HG03064 (cell line): ENCODE measurements around the gene CACNA1D.

Experiments used
- ATAC-seq: cut with Tn5 transposase; IDR thresholded peaks from one replicate; pipeline ENCODE4 v1.9.1; 2021; ENCODE audit warnings: low read depth; ENCODE audit not compliant: unreplicated experiment

CACNA1D gene

DNA sequence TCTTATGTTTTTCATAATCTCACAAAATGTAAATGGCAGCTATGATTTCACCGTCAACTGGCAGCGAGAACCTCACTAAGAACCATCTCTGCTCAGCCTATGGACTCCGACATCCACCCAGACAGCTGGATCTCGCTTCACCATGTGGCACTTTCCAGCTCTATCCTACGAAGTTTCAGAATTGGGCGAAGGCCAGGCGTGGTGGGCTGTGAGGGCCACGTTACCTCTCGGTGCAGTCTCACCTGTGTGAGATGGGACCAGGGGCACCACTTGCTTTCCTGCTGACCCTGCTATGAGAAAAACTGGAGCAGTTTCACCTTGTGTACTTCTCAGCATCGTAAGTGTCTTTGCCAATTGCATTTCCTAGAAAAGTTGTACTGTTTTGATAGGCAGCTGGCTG lies 319.5 kb downstream of the CACNA1D start:
- ATAC-seq: no peak

DNA sequence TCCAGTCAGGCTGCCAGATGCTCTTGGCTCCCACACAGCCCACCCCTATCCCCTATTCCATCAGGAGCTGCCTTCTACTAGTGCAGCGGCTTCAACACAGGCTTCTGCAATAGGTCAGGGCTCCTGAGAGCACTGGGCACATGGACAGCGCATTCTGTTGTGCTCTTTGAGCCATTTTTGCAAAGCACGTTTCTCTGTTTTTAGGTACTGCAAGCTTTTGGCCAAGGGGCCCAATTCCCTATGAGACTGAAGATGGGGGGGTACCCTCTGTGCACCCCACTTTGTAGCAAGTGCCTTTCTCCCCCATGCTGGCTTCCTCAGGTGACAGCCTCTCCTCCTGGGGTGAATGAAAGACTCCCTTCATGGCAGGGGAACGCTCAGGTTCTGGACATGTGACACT lies 320.7 kb downstream of the CACNA1D start:
- no peak for ATAC-seq

- ATAC-seq: no peak
These were observed 321.2 kb downstream of the CACNA1D start for GRCh38 chr3:53815651-53816050.

GRCh38 chr3:53816425-53816824 lies 322.0 kb downstream of the CACNA1D start:
- no peak for ATAC-seq

DNA sequence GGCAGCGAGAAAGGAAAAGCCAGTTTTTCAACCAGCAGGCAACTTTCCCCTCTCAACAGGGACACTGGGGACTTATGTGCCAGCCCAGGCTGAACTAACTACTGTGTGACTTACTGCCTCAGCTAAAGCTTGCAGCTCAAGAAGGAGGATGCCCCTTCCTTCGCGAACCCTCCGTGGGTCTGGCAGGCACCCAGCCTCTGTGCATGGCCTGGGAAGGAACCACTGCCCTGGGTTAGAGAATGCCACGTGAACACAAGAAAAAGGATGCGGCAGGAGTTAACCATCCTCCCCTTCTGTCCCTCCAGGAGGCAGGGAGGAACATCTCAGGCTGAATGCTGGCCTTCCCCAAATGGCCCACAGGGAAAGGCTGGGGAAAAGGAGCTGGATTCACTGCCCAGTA lies 322.8 kb downstream of the CACNA1D start:
- ATAC-seq: no peak

DNA sequence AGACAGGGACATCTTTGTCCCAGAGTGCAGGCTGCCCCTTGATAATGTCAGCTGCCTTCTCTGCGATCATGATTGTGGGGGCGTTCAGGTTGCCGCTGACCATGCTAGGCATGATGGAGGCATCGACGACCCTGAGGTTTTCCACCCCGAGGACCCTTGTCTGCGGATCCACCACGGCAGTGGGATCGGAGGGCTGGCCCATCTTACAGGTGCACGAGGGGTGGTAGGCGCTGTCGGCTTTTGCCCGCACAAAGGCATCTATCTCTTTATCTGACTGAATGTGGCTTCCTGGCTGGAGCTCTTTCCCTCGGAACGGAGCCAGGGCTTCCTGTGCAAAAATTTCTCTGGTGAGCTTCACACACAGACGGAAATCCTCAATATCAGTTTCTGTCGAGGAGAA lies 323.4 kb downstream of the CACNA1D start:
- no peak for ATAC-seq

- ATAC-seq: no peak
These were observed 324.1 kb downstream of the CACNA1D start for GRCh38 chr3:53818221-53819162.

- ATAC-seq: no peak
These were observed 324.9 kb downstream of the CACNA1D start for GRCh38 chr3:53819163-53819868.

- no peak for ATAC-seq
These were observed 325.7 kb downstream of the CACNA1D start for GRCh38 chr3:53820084-53820483.

- ATAC-seq: no peak
These were observed 326.6 kb downstream of the CACNA1D start for GRCh38 chr3:53820756-53821580.

- ATAC-seq: no peak
These were observed 327.3 kb downstream of the CACNA1D start for GRCh38 chr3:53821631-53822121.

GRCh38 chr3:53822331-53822741 lies 327.9 kb downstream of the CACNA1D start:
- ATAC-seq: no peak

- ATAC-seq: no peak
These were observed 328.9 kb downstream of the CACNA1D start for GRCh38 chr3:53823026-53823955.

DNA sequence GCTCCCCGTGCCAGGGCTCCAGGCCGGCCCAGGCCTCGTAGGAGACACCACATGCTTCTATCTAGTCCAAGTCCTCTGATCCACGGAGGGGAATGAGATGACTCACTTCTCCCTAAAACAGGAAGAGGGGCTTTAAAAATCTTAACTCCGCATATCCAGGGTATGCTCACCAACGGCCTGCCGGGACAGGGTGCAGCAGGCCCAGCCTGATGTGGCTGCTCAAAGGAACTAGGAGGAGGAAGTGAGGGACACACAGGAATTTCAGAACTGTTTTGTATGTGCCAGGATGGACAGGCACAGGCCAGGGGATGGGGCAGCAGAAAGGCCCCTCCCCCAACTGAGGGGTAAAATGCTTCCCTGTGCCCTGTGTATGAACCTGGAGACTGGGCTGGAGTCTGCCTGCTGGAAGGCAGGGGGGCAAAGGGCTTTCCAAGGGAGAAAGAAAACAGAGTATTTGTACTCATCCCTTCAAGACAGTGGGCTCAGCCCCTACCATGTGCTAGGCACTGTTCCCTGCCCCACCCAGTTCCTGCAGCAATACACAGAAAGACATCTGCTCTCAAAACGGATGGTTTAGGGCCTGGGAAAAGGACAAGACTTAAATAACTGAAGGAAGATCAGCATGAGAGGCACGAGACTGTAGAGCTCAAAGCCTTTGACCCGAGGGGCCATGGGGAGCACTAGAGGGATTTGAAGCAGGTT lies 329.7 kb downstream of the CACNA1D start:
- ATAC-seq: no peak

GRCh38 chr3:53824795-53825194 lies 330.4 kb downstream of the CACNA1D start:
- ATAC-seq: no peak

DNA sequence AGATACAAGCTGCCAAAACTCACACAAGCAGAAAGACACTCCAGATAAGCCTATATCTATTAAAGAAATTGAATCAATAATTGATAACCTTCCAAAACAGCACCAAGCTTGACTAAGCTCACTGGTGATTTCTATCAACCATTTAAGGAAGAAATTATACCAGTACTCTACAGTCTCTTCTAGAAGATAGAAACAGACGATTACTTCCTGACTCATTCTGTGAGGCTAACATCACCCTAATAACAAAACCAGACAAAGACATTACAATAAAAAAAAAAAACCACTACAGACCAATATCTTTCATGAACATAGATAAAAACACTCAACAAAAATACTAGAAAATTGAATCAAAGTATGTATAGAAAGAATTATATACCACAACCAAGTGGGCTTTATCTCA lies 331.6 kb downstream of the CACNA1D start:
- ATAC-seq: no peak

DNA sequence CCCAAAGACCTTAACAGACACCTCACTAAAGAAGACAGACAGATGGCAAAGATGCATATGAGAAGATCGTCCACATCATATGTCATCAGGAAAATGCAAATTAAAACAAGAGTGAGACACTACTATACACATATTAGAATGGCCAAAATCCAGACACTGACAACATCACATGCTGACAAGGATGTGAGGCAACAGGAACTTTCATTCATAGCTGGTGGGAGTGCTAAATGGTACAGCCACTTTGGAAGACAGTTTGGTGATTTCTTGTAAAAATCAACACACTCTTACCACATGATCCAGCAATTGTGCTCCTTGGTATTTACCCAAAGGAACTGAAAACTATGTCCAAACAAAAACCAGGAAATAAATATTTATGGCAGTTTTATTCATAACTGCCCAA lies 334.2 kb downstream of the CACNA1D start:
- no peak for ATAC-seq

DNA sequence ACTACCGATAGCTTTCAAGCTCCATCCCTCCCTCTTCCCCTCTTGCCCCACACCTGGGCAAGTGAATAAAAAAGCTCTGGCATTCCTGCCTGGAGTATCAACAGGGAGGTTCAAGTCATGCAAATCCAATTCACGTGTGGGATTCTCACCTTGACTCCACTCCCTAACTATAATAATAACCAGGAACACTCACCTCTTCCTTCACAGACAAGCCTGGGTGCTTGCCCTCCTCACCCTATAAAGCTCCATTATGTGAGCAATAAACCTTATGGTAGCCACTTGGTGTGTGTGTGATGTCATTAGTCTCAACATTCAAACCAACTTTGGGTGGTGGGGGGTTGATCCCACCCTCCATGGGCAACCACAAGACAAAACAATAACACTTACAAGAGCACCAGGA lies 335.2 kb downstream of the CACNA1D start:
- no peak for ATAC-seq

DNA sequence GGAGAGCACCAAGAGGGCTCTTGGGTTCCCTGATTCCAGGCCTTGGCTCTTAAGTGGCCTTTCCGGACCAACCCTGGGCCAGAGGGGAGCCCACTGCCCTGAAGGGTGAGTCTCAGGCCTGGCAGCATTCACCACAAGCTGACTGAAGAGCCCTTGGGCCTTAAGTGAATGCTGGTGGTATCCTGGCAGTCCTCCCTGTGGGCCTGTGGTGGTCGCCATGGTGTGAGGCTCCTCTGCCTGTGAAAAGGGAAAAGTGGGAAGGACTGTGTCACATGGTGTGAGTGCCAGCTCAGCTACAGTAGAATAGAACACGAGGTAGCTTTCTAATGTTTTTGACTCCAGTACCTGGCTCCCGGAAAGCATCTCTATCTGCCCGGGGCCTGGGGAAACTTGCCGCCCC lies 336.5 kb downstream of the CACNA1D start:
- no peak for ATAC-seq
